HEK293 (cell line): ENCODE measurements around the gene LGR5.

ENCODE experiments used
- BCL11B ChIP-seq: fragments of 450-650 bp; formaldehyde crosslinking; IDR thresholded peaks from 2 replicates; pipeline ENCODE4 v1.5.1; 2016; ENCODE audit warnings: low read depth, missing biosample characterization, missing genetic modification characterization
- IKZF3 ChIP-seq: fragments of 450-650 bp; IDR thresholded peaks from 2 replicates; pipeline ENCODE4 v1.5.0; 2018; ENCODE audit warnings: missing biosample characterization, mild to moderate bottlenecking, missing genetic modification characterization, moderate library complexity
- ZBTB21 ChIP-seq: fragments of 450-650 bp; formaldehyde crosslinking; IDR thresholded peaks from 2 replicates; pipeline ENCODE4 v1.5.1; 2017; ENCODE audit warnings: missing biosample characterization, missing genetic modification characterization
- ZNF138 ChIP-seq: fragments of 450-650 bp; formaldehyde crosslinking; IDR thresholded peaks from 2 replicates; pipeline ENCODE4 v1.5.1; 2016; ENCODE audit warnings: missing biosample characterization, missing genetic modification characterization, borderline replicate concordance
- ZNF184 ChIP-seq: fragments of 450-650 bp; IDR thresholded peaks from 2 replicates; pipeline ENCODE4 v1.5.1; 2018; ENCODE audit warnings: missing biosample characterization, mild to moderate bottlenecking, missing genetic modification characterization
- ZNF555 ChIP-seq: fragments of 450-650 bp; formaldehyde crosslinking; conservative IDR thresholded peaks from 2 replicates; pipeline ENCODE4 v1.5.1; 2017; ENCODE audit warnings: missing biosample characterization, mild to moderate bottlenecking, missing genetic modification characterization, inconsistent platforms
- ZNF600 ChIP-seq: fragments of 450-650 bp; formaldehyde crosslinking; IDR thresholded peaks from 2 replicates; pipeline ENCODE4 v1.5.1; 2016; ENCODE audit warnings: missing biosample characterization, missing genetic modification characterization
- ZNF777 ChIP-seq: fragments of 450-650 bp; formaldehyde crosslinking; IDR thresholded peaks from 2 replicates; pipeline ENCODE4 v1.5.1; 2017; ENCODE audit warnings: missing biosample characterization, missing genetic modification characterization, borderline replicate concordance
- ZNF830 ChIP-seq: fragments of 450-650 bp; IDR thresholded peaks from 2 replicates; pipeline ENCODE4 v1.5.0; 2018; ENCODE audit warnings: missing biosample characterization, missing genetic modification characterization, low read depth, mild to moderate bottlenecking, moderate library complexity
- TF ChIP-seq, protein P1 (sequence below): fragments of 450-650 bp; formaldehyde crosslinking; IDR thresholded peaks from 2 replicates; pipeline ENCODE4 v1.5.1; 2016; ENCODE audit warnings: missing biosample characterization, missing genetic modification characterization
- TF ChIP-seq, protein P2 (sequence below): fragments of 450-650 bp; formaldehyde crosslinking; IDR thresholded peaks from 2 replicates; pipeline ENCODE4 v1.5.1; 2016; ENCODE audit warnings: missing biosample characterization, missing genetic modification characterization
- TF ChIP-seq, protein P3 (sequence below): fragments of 450-650 bp; formaldehyde crosslinking; IDR thresholded peaks from 2 replicates; pipeline ENCODE4 v1.5.1; 2016; ENCODE audit warnings: missing biosample characterization, missing genetic modification characterization
- TF ChIP-seq, protein P4 (sequence below): fragments of 450-650 bp; formaldehyde crosslinking; IDR thresholded peaks from 2 replicates; pipeline ENCODE4 v1.5.1; 2017; ENCODE audit warnings: missing biosample characterization, missing genetic modification characterization
- TF ChIP-seq, protein P5 (sequence below): fragments of 450-650 bp; formaldehyde crosslinking; IDR thresholded peaks from 2 replicates; pipeline ENCODE4 v1.5.1; 2017; ENCODE audit warnings: missing biosample characterization, missing genetic modification characterization
- TF ChIP-seq, protein P6 (sequence below): fragments of 450-650 bp; formaldehyde crosslinking; IDR thresholded peaks from 2 replicates; pipeline ENCODE4 v1.5.1; 2016; ENCODE audit warnings: missing biosample characterization, missing genetic modification characterization

The LGR5 gene

DNA sequence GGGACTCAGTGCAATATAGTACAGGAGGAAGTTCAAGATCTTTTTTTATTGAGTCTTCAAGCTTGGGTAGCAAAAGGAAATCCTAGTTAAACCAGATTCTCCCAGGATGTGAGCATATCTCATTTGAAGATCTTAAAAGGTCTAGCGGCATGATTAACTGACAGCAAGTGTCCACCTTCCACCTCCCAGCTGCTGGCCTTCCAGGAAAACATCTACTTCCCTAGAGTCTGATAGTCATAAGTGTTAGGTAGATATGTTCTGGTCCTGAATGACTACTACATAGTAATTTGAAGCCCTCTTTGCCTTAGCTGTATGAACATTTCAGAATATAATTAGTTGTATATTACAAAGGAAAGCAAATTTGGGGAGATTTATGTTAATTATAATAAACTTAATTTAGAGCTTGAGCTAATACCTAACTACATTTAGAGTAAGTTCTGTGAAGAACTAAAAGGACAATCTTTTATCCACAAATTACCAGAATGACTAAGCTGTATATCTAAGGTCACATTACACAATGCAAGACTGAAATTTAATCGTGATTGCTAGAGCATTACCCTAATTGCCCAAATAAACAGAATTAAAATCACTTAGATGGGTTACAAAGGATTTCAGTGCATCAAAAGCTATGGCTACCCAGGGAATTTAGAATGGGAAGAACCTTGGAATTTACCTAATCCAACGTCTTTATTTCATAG, 9.9 kb downstream of the LGR5 start (continued):
- no peak for TF ChIP-seq ZNF777 (tag by site-specific recombination)
- no peak for TF ChIP-seq ZNF555 (tag by site-specific recombination)
- TF ChIP-seq, protein P1, sequence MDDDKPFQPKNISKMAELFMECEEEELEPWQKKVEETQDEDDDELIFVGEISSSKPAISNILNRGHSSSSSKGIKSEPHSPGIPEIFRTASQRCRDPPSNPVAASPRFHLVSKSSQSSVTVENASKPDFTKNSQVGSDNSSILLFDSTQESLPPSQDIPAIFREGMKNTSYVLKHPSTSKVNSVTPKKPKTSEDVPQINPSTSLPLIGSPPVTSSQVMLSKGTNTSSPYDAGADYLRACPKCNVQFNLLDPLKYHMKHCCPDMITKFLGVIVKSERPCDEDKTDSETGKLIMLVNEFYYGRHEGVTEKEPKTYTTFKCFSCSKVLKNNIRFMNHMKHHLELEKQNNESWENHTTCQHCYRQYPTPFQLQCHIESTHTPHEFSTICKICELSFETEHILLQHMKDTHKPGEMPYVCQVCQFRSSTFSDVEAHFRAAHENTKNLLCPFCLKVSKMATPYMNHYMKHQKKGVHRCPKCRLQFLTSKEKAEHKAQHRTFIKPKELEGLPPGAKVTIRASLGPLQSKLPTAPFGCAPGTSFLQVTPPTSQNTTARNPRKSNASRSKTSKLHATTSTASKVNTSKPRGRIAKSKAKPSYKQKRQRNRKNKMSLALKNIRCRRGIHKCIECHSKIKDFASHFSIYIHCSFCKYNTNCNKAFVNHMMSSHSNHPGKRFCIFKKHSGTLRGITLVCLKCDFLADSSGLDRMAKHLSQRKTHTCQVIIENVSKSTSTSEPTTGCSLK, result no peak
- TF ChIP-seq ZNF184, result no peak
- TF ChIP-seq ZNF138 (tag by site-specific recombination), result no peak
- TF ChIP-seq, protein P2, sequence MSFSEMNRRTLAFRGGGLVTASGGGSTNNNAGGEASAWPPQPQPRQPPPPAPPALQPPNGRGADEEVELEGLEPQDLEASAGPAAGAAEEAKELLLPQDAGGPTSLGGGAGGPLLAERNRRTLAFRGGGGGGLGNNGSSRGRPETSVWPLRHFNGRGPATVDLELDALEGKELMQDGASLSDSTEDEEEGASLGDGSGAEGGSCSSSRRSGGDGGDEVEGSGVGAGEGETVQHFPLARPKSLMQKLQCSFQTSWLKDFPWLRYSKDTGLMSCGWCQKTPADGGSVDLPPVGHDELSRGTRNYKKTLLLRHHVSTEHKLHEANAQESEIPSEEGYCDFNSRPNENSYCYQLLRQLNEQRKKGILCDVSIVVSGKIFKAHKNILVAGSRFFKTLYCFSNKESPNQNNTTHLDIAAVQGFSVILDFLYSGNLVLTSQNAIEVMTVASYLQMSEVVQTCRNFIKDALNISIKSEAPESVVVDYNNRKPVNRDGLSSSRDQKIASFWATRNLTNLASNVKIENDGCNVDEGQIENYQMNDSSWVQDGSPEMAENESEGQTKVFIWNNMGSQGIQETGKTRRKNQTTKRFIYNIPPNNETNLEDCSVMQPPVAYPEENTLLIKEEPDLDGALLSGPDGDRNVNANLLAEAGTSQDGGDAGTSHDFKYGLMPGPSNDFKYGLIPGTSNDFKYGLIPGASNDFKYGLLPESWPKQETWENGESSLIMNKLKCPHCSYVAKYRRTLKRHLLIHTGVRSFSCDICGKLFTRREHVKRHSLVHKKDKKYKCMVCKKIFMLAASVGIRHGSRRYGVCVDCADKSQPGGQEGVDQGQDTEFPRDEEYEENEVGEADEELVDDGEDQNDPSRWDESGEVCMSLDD, result no peak
- TF ChIP-seq, protein P3, sequence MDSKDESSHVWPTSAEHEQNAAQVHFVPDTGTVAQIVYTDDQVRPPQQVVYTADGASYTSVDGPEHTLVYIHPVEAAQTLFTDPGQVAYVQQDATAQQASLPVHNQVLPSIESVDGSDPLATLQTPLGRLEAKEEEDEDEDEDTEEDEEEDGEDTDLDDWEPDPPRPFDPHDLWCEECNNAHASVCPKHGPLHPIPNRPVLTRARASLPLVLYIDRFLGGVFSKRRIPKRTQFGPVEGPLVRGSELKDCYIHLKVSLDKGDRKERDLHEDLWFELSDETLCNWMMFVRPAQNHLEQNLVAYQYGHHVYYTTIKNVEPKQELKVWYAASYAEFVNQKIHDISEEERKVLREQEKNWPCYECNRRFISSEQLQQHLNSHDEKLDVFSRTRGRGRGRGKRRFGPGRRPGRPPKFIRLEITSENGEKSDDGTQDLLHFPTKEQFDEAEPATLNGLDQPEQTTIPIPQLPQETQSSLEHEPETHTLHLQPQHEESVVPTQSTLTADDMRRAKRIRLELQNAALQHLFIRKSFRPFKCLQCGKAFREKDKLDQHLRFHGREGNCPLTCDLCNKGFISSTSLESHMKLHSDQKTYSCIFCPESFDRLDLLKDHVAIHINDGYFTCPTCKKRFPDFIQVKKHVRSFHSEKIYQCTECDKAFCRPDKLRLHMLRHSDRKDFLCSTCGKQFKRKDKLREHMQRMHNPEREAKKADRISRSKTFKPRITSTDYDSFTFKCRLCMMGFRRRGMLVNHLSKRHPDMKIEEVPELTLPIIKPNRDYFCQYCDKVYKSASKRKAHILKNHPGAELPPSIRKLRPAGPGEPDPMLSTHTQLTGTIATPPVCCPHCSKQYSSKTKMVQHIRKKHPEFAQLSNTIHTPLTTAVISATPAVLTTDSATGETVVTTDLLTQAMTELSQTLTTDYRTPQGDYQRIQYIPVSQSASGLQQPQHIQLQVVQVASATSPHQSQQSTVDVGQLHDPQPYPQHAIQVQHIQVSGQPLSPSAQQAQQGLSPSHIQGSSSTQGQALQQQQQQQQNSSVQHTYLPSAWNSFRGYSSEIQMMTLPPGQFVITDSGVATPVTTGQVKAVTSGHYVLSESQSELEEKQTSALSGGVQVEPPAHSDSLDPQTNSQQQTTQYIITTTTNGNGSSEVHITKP, result no peak
- no peak for TF ChIP-seq ZBTB21 (tag by site-specific recombination)
- TF ChIP-seq, protein P4, sequence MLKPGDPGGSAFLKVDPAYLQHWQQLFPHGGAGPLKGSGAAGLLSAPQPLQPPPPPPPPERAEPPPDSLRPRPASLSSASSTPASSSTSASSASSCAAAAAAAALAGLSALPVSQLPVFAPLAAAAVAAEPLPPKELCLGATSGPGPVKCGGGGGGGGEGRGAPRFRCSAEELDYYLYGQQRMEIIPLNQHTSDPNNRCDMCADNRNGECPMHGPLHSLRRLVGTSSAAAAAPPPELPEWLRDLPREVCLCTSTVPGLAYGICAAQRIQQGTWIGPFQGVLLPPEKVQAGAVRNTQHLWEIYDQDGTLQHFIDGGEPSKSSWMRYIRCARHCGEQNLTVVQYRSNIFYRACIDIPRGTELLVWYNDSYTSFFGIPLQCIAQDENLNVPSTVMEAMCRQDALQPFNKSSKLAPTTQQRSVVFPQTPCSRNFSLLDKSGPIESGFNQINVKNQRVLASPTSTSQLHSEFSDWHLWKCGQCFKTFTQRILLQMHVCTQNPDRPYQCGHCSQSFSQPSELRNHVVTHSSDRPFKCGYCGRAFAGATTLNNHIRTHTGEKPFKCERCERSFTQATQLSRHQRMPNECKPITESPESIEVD (tag by site-specific recombination), result peak; percentile 57; the same call in 1 of the 2 replicates
- TF ChIP-seq, protein P5, sequence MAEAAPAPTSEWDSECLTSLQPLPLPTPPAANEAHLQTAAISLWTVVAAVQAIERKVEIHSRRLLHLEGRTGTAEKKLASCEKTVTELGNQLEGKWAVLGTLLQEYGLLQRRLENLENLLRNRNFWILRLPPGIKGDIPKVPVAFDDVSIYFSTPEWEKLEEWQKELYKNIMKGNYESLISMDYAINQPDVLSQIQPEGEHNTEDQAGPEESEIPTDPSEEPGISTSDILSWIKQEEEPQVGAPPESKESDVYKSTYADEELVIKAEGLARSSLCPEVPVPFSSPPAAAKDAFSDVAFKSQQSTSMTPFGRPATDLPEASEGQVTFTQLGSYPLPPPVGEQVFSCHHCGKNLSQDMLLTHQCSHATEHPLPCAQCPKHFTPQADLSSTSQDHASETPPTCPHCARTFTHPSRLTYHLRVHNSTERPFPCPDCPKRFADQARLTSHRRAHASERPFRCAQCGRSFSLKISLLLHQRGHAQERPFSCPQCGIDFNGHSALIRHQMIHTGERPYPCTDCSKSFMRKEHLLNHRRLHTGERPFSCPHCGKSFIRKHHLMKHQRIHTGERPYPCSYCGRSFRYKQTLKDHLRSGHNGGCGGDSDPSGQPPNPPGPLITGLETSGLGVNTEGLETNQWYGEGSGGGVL (tag by site-specific recombination), result no peak
- TF ChIP-seq IKZF3, result peak; percentile 38; the same call in 1 of the 2 replicates
- TF ChIP-seq ZNF600 (tag by site-specific recombination), result no peak
- TF ChIP-seq ZNF830 (tag by site-specific recombination), result no peak
- TF ChIP-seq, protein P6, sequence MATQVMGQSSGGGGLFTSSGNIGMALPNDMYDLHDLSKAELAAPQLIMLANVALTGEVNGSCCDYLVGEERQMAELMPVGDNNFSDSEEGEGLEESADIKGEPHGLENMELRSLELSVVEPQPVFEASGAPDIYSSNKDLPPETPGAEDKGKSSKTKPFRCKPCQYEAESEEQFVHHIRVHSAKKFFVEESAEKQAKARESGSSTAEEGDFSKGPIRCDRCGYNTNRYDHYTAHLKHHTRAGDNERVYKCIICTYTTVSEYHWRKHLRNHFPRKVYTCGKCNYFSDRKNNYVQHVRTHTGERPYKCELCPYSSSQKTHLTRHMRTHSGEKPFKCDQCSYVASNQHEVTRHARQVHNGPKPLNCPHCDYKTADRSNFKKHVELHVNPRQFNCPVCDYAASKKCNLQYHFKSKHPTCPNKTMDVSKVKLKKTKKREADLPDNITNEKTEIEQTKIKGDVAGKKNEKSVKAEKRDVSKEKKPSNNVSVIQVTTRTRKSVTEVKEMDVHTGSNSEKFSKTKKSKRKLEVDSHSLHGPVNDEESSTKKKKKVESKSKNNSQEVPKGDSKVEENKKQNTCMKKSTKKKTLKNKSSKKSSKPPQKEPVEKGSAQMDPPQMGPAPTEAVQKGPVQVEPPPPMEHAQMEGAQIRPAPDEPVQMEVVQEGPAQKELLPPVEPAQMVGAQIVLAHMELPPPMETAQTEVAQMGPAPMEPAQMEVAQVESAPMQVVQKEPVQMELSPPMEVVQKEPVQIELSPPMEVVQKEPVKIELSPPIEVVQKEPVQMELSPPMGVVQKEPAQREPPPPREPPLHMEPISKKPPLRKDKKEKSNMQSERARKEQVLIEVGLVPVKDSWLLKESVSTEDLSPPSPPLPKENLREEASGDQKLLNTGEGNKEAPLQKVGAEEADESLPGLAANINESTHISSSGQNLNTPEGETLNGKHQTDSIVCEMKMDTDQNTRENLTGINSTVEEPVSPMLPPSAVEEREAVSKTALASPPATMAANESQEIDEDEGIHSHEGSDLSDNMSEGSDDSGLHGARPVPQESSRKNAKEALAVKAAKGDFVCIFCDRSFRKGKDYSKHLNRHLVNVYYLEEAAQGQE (tag by site-specific recombination), result no peak
- TF ChIP-seq BCL11B (tag by site-specific recombination), result no peak
